NB4 (cell line): ENCODE data around the gene NCOA7.

Experiments used
- CTCF ChIP-seq: IDR thresholded peaks from one replicate; pipeline ENCODE4 v1.5.1; 2012; ENCODE audit warnings: low read depth, low read length
- MAX ChIP-seq: IDR thresholded peaks from 2 replicates; pipeline ENCODE4 v1.6.1; 2011; ENCODE audit warnings: low read depth, low read length
- POLR2A ChIP-seq: IDR thresholded peaks from 2 replicates; pipeline ENCODE4 v1.6.1; 2011; ENCODE audit warnings: mild to moderate bottlenecking; ENCODE audit not compliant: insufficient read length; ENCODE audit errors: extremely low read depth

GRCh38 chr6:125858427-125859320 lies 67.9 kb downstream of the NCOA7 start:
- TF ChIP-seq MAX, result no peak
- TF ChIP-seq CTCF, result peak; percentile 35
- TF ChIP-seq POLR2A, result no peak
